COLO829 (cell line): Measurements from ENCODE around the gene ARFGAP2.
A peak's percentile ranks its signal among the peaks of the same experiment; 100 is the strongest.

Experiments
- DNase-seq: peaks from one replicate; pipeline ENCODE4 v3.0.0; 2012; ENCODE audit warnings: low spot score

The ARFGAP2 gene

GRCh38 chr11:47171061-47171838, 5.4 kb downstream of the ARFGAP2 start:
- no peak for DNase-seq

DNA sequence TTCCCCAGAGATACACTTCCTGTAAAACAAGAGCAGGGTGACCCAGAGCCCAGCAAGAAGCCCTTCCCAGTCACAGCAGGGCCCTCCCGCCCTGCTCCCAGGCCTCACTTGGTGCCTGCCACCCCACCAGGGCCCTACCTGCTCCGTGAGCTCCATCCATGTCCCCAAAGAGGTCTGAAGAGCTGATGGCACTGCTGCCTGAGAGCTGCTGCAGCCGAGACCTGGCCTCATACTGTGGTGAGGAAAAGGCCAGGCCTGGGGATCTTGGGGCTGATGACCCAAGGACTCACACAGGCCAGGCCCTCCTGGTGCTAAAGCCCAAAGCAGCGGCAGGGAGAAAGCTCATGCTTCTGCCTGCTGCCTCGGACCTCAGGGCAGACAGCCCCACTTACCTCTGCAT, 10.3 kb downstream of the ARFGAP2 start:
- DNase-seq = no peak

DNA sequence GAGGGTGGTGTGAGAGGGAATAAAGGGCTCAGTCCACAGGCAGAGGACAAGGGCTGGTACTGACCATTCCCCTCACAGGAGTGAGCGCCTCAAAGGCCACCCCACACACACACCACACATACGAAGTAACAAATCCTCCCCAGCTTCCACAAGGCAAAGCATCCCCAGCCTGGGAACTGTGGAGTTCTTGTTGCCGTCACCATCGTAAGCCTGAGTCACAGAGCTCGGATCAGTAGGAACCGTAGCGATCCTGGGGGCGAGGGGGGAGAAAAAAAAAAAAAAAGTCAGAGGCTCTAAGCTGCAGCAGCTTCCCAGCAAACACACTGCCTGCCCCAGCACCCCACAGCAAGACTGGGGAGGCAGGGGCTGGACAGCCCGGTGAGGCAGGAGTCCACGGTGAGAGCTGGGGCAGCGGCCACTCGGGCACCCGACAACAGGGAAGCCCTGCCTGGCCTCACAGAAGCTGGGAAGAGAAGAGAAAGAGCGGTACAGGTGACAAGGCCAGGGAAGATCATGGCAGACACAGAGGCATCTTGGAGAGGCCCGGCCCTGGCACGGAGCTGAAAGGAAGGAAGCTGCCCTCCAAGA, 11.3 kb downstream of the ARFGAP2 start:
- DNase-seq = no peak

- DNase-seq = no peak
These were observed 12.4 kb downstream of the ARFGAP2 start for GRCh38 chr11:47164321-47164720.

DNA sequence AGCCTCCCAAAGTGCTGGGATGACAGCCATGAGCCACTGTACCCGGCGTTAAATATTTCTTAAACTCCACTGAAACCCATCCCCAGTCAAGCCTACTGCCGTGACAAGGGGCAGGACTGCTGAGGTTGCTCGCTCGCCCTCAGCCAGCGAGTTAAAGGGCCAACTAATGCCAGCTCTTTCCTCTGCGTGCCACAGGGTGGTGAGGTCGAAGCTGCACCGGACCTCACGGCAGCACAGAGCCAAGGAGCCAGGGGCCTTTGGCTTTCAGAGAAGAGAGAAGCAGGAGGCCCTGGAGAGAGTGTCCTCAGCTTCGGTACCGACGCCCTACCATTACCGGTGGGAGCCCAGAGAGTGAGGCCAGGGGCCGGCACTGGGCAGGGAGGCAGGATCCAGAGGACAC, 12.8 kb downstream of the ARFGAP2 start:
- no peak for DNase-seq

DNA sequence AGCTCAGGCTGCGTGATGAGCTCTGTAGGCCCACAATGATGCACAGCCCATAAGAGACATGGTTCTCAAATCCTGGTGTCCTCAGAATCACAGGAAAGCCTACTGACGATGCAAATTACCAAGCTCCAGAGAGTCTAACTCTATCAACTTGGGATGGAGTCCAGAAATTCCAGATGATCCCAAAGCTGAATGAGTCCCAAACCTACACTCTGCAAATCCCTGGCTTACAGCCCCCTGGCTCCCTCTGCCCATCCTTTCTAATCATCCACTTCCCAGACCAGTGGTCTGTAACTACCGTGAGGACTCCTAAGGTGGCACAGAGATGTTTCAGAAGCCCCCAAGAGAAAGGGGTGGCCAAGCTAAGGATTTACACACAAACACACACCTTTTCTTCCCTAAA, 13.5 kb downstream of the ARFGAP2 start:
- DNase-seq = no peak

DNA sequence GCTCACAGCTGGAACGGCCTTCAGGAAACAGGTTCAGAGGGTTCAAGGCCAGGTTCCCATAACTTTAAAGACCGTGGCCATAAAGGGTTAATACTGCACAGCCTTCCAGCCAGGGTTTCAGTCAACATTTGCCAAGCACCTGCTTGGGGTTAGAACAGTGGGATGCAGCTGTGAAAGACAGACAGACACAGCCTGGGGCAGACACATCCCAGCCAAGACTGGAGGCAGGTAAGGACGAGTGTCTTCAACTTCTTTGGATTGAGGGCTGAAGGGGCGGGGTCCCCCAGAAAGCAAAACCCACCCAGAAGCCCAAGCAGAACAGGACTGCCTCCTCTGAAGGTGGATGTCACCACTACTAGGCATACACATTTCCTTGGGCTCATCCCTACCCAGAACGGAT, 14.3 kb downstream of the ARFGAP2 start:
- DNase-seq = no peak

DNA sequence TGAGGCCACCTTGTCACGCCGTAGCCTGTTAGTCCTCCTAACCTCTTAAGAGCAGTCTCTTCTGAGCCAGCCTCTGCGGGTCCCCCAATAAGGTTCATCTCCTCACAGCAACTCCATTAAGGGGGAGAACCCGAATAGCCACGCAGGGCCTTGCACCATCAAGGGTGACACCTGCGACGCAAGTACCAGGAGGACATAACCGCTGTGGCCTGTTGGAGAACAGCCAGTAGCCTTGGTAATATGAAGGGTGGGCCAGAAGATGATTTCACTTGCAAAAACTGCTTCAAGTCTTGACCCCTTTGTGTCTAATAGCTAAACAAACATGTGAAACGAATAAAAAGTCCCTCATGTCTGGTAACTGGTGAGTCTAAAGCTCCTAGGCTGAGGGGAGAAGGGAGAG, 14.8 kb downstream of the ARFGAP2 start:
- DNase-seq = no peak

DNA sequence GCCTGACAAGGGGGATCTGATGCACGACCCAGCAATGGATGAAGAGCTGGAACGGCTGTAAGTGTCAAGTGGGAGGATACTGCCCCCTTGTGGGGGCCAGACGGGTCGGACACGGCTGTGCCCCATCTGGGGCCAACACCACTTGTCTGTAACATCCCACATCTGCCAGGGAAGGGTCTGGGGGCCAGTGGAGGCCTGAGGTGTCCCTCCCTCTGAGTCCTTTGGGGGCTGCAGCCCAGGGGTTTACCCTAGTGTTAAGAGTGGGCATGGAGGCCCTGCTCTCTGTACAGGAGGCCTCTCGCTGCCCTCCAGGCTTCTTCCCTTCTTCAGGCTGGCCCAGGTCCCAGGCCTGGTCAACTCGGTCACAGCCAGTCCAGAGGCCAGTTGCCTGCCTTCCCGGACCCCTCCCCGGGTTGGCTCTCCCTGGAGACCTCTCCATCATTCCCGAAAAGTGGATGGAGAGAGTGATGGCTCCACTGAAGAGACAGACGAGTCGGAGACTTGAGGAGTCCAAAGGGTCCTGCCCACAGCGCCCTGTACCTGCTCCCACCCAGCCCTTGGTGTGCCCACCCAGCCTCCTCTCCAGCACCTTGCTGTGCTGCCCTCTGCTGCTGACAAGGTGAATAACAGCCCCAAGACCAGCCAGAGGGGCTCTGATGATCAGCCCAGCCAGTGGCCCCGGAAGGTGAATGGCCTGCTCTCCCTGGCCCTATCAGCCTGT, 15.4 kb downstream of the ARFGAP2 start:
- peak; percentile 92 for DNase-seq

- no peak for DNase-seq
These were observed 15.9 kb downstream of the ARFGAP2 start for GRCh38 chr11:47160753-47161133.

- no peak for DNase-seq
These were observed 18.4 kb downstream of the ARFGAP2 start for GRCh38 chr11:47158242-47158641.

DNA sequence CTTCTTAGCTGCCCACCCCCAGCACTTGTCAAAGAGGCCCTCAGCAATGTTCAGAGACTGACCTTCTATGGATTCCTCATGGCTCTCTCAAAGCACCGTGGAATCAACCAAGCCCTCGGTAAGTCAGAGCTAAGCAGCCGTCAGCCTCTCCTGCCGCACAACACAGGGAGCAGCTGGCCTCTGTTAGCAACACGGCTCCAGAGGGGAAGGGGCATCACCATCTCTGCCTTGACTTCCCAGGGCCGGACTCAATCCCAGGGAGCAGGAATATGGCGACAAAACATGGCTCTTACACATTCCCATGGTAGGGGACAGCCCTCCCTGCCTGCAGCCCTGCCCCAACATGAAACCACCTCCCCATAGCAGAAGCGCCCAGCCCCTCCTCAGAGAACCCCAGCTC, 18.9 kb downstream of the ARFGAP2 start:
- DNase-seq = no peak

DNA sequence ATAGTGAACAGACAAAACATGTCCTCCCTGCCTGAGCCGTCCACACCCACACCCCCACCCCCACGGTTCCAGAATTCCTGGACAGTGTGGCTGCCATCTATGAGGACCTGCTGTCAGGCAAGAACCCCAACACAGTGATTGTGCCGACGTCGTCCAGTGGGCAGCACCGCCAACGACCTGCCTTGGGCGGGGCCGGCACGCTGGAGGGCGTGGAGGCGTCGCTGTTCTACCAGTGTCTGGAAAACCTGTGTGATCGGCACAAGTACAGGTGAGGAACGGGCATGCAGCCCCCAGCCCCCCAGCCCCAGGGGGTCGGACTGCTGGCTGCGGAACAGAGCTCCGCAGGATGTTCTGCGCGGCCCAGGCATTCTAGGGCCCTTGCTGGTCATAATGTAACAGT, 19.7 kb downstream of the ARFGAP2 start:
- DNase-seq = no peak

DNA sequence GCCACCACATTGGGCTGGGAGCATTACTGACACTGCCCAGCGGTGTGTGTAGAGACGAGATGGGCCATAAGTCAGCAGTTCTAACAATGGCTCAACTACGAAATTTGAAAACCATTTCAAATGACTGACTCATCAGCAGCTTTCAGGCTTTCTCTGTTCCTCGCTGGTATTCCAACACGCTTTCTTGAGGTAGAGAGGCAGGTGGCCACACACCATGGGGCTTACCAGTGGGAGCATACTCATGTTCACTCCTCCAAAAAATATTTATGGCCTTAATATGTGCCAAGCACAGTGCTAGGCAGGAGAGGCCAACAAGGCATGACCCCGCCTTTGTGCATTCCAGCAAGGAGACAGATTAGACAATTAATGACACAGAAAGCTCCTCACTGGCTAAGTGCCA, 20.3 kb downstream of the ARFGAP2 start:
- no peak for DNase-seq

- DNase-seq = no peak
These were observed 20.8 kb downstream of the ARFGAP2 start for GRCh38 chr11:47155879-47156278.

GRCh38 chr11:47154616-47155570, 21.8 kb downstream of the ARFGAP2 start:
- peak; percentile 68 for DNase-seq

GRCh38 chr11:47152953-47153950, 23.4 kb downstream of the ARFGAP2 start:
- peak; percentile 85 for DNase-seq

GRCh38 chr11:47152126-47152952, 24.3 kb downstream of the ARFGAP2 start:
- no peak for DNase-seq

- DNase-seq = no peak
These were observed 26.9 kb downstream of the ARFGAP2 start for GRCh38 chr11:47149782-47150181.
